Measurements from ENCODE around the gene PBRM1. TPM values are rescaled to one million over a fixed set of nuclear protein-coding genes. Genes with fewer than 3 reads are reported as not detected.

Gene PBRM1
- total RNA-seq, 2 donors from 2014 or later = 73.4 to 78.5 TPM

DNA sequence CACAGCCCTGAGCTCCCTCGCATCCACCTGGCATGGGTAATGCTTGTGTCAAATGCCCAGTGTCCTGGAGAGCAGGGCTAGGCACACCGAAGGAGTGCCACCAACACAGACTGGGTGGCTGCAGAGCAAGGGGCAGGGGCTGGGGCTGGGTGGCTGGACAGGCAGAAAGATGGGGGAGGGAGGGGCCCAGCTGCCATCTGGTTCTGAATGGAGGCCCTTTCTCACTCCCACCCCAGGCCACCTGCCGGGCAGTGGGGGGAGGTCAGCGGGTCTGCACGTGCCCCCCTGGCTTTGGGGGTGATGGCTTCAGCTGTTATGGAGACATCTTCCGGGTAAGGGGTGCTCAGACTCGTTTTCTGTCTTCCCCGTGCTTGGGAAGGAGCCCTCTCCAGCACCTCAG lies 173.6 kb downstream of the PBRM1 start:
- Histone ChIP-seq H3K27me3 (ENCODE audit: control insufficient read depth, insufficient read depth, low read length, poor library complexity, severe bottlenecking) (no peaks in the 10 kb centered on the region), H3K4me1 (ENCODE audit: control insufficient read depth, insufficient read depth, low read length) (no peaks in the 10 kb centered on the region), H3K9ac (ENCODE audit: extremely low read depth, low read length, poor library complexity, severe bottlenecking) (no peak overlapping the region), H3K27ac (ENCODE audit: low read depth, low read length) (no peak overlapping the region), H3K4me3 (ENCODE audit: low read length) (no peak overlapping the region), H3K9me3 (ENCODE audit: control insufficient read depth, low read length) (no peaks in the 10 kb centered on the region), H3K36me3 (ENCODE audit: control insufficient read depth, insufficient read depth, low read length) (no peaks in the 10 kb centered on the region)
- H3K4me3 Mint-ChIP-seq = no peak overlapping the region
- H3K9me3 Mint-ChIP-seq = no peaks in the 10 kb centered on the region
- 68 to 78% methylated on average over 4 to 8 of the region's 8 CpGs for WGBS, 2 experiments (ENCODE audit: insufficient coverage in 1 of 2, insufficient read length in 1 of 2)
- H3K27ac Mint-ChIP-seq = no peak overlapping the region
- TF ChIP-seq, protein P1, sequence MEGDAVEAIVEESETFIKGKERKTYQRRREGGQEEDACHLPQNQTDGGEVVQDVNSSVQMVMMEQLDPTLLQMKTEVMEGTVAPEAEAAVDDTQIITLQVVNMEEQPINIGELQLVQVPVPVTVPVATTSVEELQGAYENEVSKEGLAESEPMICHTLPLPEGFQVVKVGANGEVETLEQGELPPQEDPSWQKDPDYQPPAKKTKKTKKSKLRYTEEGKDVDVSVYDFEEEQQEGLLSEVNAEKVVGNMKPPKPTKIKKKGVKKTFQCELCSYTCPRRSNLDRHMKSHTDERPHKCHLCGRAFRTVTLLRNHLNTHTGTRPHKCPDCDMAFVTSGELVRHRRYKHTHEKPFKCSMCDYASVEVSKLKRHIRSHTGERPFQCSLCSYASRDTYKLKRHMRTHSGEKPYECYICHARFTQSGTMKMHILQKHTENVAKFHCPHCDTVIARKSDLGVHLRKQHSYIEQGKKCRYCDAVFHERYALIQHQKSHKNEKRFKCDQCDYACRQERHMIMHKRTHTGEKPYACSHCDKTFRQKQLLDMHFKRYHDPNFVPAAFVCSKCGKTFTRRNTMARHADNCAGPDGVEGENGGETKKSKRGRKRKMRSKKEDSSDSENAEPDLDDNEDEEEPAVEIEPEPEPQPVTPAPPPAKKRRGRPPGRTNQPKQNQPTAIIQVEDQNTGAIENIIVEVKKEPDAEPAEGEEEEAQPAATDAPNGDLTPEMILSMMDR (conservative IDR thresholded peaks at IDR 0.05) = no peak
- no peak for DNase-seq
- H3K4me1 Mint-ChIP-seq = peaks cover 4% of the 10 kb centered on the region
- H3K27me3 Mint-ChIP-seq (ENCODE audit: insufficient read depth) = peaks cover 3% of the 10 kb centered on the region
- no peaks in the 10 kb centered on the region for H3K36me3 Mint-ChIP-seq (ENCODE audit: low read depth)

GRCh38 chr3:52511509-52511908 lies 174.2 kb downstream of the PBRM1 start:
- Mint-ChIP-seq H3K27me3 (ENCODE audit: insufficient read depth) (no peaks in the 10 kb centered on the region), H3K4me1 (peaks cover 4% of the 10 kb centered on the region)
- no peaks in the 10 kb centered on the region for H3K27me3 ChIP-seq (ENCODE audit: control insufficient read depth, insufficient read depth, low read length, poor library complexity, severe bottlenecking)

GRCh38 chr3:52509753-52510328 lies 175.9 kb downstream of the PBRM1 start:
- no peaks in the 10 kb centered on the region for H3K9me3 Mint-ChIP-seq
- no peaks in the 10 kb centered on the region for H3K27me3 Mint-ChIP-seq (ENCODE audit: insufficient read depth)
- H3K36me3 ChIP-seq (ENCODE audit: control insufficient read depth, insufficient read depth, low read length) = no peaks in the 10 kb centered on the region
- H3K36me3 Mint-ChIP-seq (ENCODE audit: low read depth) = no peaks in the 10 kb centered on the region
- no peak overlapping the region for H3K9ac ChIP-seq (ENCODE audit: extremely low read depth, low read length, poor library complexity, severe bottlenecking)
- no peak overlapping the region for H3K27ac ChIP-seq (ENCODE audit: low read depth, low read length)
- 86 to 87% methylated on average over 7 to 12 of the region's 12 CpGs for WGBS, 2 experiments (ENCODE audit: insufficient coverage in 1 of 2, insufficient read length in 1 of 2)
- no peaks in the 10 kb centered on the region for H3K9me3 ChIP-seq (ENCODE audit: control insufficient read depth, low read length)
- no peak overlapping the region for H3K4me3 ChIP-seq (ENCODE audit: low read length)
- TF ChIP-seq, protein P1 (conservative IDR thresholded peaks at IDR 0.05) = peak; percentile 13
- H3K4me1 Mint-ChIP-seq = peaks cover 6% of the 10 kb centered on the region
- no peaks in the 10 kb centered on the region for H3K4me1 ChIP-seq (ENCODE audit: control insufficient read depth, insufficient read depth, low read length)
- no peak overlapping the region for H3K27ac Mint-ChIP-seq
- no peak for DNase-seq
- H3K27me3 ChIP-seq (ENCODE audit: control insufficient read depth, insufficient read depth, low read length, poor library complexity, severe bottlenecking) = no peaks in the 10 kb centered on the region
- H3K4me3 Mint-ChIP-seq = no peak overlapping the region

More at GRCh38 chr3:52511509-52511908, 174.2 kb downstream of the PBRM1 start:
- Mint-ChIP-seq H3K4me3 (no peak overlapping the region), H3K9me3 (no peaks in the 10 kb centered on the region), H3K36me3 (ENCODE audit: low read depth) (no peaks in the 10 kb centered on the region), H3K27ac (no peak overlapping the region)
- H3K9ac ChIP-seq (ENCODE audit: extremely low read depth, low read length, poor library complexity, severe bottlenecking) = no peak overlapping the region
- H3K4me1 ChIP-seq (ENCODE audit: control insufficient read depth, insufficient read depth, low read length) = no peaks in the 10 kb centered on the region
- 85 to 89% methylated on average over 5 to 7 of the region's 7 CpGs for WGBS, 2 experiments (ENCODE audit: insufficient coverage in 1 of 2, insufficient read length in 1 of 2)
- H3K27ac ChIP-seq (ENCODE audit: low read depth, low read length) = no peak overlapping the region
- no peaks in the 10 kb centered on the region for H3K36me3 ChIP-seq (ENCODE audit: control insufficient read depth, insufficient read depth, low read length)
- no peaks in the 10 kb centered on the region for H3K9me3 ChIP-seq (ENCODE audit: control insufficient read depth, low read length)
- no peak for DNase-seq
- TF ChIP-seq, protein P1 (conservative IDR thresholded peaks at IDR 0.05) = no peak
- H3K4me3 ChIP-seq (ENCODE audit: low read length) = no peak overlapping the region

Data from endodermal cell (in vitro differentiated cells).